Skeletal muscle tissue (tissue), 4 donors: ENCODE measurements around the gene NIN. TPM values are rescaled to one million over a fixed set of nuclear protein-coding genes. Genes with fewer than 3 reads are reported as not detected.

Experiments
- H3K27ac ChIP-seq: one replicate; pipeline ENCODE4 v1.7.0; 2013; ENCODE audit warnings: mild to moderate bottlenecking, low read depth, low read length, inconsistent platforms
- H3K27me3 ChIP-seq, 3 donors: one replicate each; pipeline ENCODE4 v1.7.0; 2013; ENCODE audit warnings: low read length in 3 of 3; ENCODE audit not compliant: control insufficient read depth in 3 of 3, insufficient read depth in 3 of 3
- H3K36me3 ChIP-seq, 3 donors: one replicate each; pipeline ENCODE4 v1.7.0; 2013; ENCODE audit warnings: low read length in 3 of 3; ENCODE audit not compliant: control insufficient read depth in 3 of 3, insufficient read depth in 3 of 3
- H3K4me1 ChIP-seq, 3 donors: one replicate each; pipeline ENCODE4 v1.7.0; 2013; ENCODE audit warnings: low read length in 3 of 3, mild to moderate bottlenecking in 3 of 3; ENCODE audit not compliant: control insufficient read depth in 3 of 3, insufficient read depth in 3 of 3
- H3K4me3 ChIP-seq, 3 donors: one replicate each; pipeline ENCODE4 v1.7.0; 2013; ENCODE audit warnings: low read length in 3 of 3
- H3K9ac ChIP-seq, 3 donors: one replicate each; pipeline ENCODE4 v1.7.0; 2013; ENCODE audit warnings: low read length in 3 of 3, mild to moderate bottlenecking in 3 of 3, moderate library complexity in 2 of 3, low read depth in 1 of 3
- H3K9me3 ChIP-seq, 3 donors: one replicate each; pipeline ENCODE4 v1.7.0; 2013; ENCODE audit warnings: low read length in 3 of 3; ENCODE audit not compliant: control insufficient read depth in 3 of 3
- total RNA-seq: library from RNA; depleted of rRNA; stranded (reverse); fragments of >200 nt; gene quantifications from one replicate; pipeline ENCODE4 v1.2.3, GENCODE V29; 2014
- donor health status: Osteomylitis.

NIN gene
- total RNA-seq, result 24.0 TPM

- peak within 1 kb of the TSS; percentile 87 to 89 (median 88) for H3K9ac ChIP-seq
- no peaks in the 10 kb centered on the region for H3K27me3 ChIP-seq
- no peaks in the 10 kb centered on the region for H3K36me3 ChIP-seq
- no peaks in the 10 kb centered on the region for H3K9me3 ChIP-seq
- H3K27ac ChIP-seq, result peak within 1 kb of the TSS; percentile 71
- H3K4me1 ChIP-seq, result peaks cover 13 to 35% (median 14%) of the 10 kb centered on the region in 3 donors
- H3K4me3 ChIP-seq, result peak within 1 kb of the TSS; percentile 78 to 89 (median 87)
Observed at GRCh38 chr14:50830932-50831725, at the start of gene NIN. Gene NIN (minus strand): TSS chr14:50831162. CDS start chr14:50822056, 9,106 bp downstream.

GRCh38 chr14:50875359-50876070, 44.6 kb upstream of the NIN start:
- no peaks in the 10 kb centered on the region for H3K4me1 ChIP-seq
- no peak overlapping the region for H3K27ac ChIP-seq
- H3K27me3 ChIP-seq, result peaks cover 22 to 30% (median 26%) of the 10 kb centered on the region in 3 donors
- H3K4me3 ChIP-seq, result no peak overlapping the region
- no peak overlapping the region for H3K9ac ChIP-seq
- H3K36me3 ChIP-seq, result no peaks in the 10 kb centered on the region
- H3K9me3 ChIP-seq, result no peaks in the 10 kb centered on the region

- Histone ChIP-seq H3K36me3 (no peaks in the 10 kb centered on the region), H3K27ac (no peak overlapping the region), H3K27me3 (peaks cover 26 to 36% (median 30%) of the 10 kb centered on the region in 3 donors), H3K9me3 (no peaks in the 10 kb centered on the region), H3K4me1 (no peaks in the 10 kb centered on the region), H3K9ac (no peak overlapping the region), H3K4me3 (no peak overlapping the region)
Observed at GRCh38 chr14:50874757-50875156, 43.8 kb upstream of the NIN start.

GRCh38 chr14:50871914-50872732, 41.2 kb upstream of the NIN start, which contains the start of gene ABHD12B:
Gene ABHD12B (plus strand): TSS chr14:50872053. CDS start chr14:50872175, 122 bp downstream.
- Histone ChIP-seq H3K4me3 (no peak within 1 kb of the TSS), H3K9me3 (no peaks in the 10 kb centered on the region), H3K27me3 (peaks cover 26 to 36% (median 29%) of the 10 kb centered on the region in 3 donors), H3K36me3 (no peaks in the 10 kb centered on the region), H3K27ac (no peak within 1 kb of the TSS), H3K4me1 (no peaks in the 10 kb centered on the region), H3K9ac (no peak within 1 kb of the TSS)

GRCh38 chr14:50871228-50871627, 40.3 kb upstream of the NIN start:
- Histone ChIP-seq H3K27me3 (peaks cover 25 to 33% (median 26%) of the 10 kb centered on the region in 3 donors), H3K4me1 (no peaks in the 10 kb centered on the region), H3K27ac (no peak overlapping the region), H3K4me3 (no peak overlapping the region), H3K36me3 (no peaks in the 10 kb centered on the region), H3K9me3 (no peaks in the 10 kb centered on the region), H3K9ac (no peak overlapping the region)

GRCh38 chr14:50865391-50866076, 34.6 kb upstream of the NIN start:
- no peak overlapping the region for H3K9ac ChIP-seq
- H3K27me3 ChIP-seq, result peaks cover 4 to 6% (median 5%) of the 10 kb centered on the region in 3 donors
- no peaks in the 10 kb centered on the region for H3K36me3 ChIP-seq
- no peak overlapping the region for H3K4me3 ChIP-seq
- no peak overlapping the region for H3K27ac ChIP-seq
- H3K9me3 ChIP-seq, result no peaks in the 10 kb centered on the region
- H3K4me1 ChIP-seq, result peaks cover 0 to 2% (median 0%) of the 10 kb centered on the region in 3 donors

- Histone ChIP-seq H3K27me3 (peaks cover 0 to under 1% (median 0%) of the 10 kb centered on the region in 3 donors), H3K27ac (no peak overlapping the region), H3K4me3 (no peak overlapping the region), H3K9me3 (no peaks in the 10 kb centered on the region), H3K4me1 (peaks cover 3 to 5% (median 3%) of the 10 kb centered on the region in 3 donors), H3K9ac (no peak overlapping the region), H3K36me3 (no peaks in the 10 kb centered on the region)
Observed at GRCh38 chr14:50864946-50865345, 34.0 kb upstream of the NIN start.

GRCh38 chr14:50864237-50864636, 33.3 kb upstream of the NIN start:
- no peaks in the 10 kb centered on the region for H3K9me3 ChIP-seq
- H3K4me1 ChIP-seq, result peaks cover 7 to 8% (median 7%) of the 10 kb centered on the region in 3 donors
- H3K27ac ChIP-seq, result no peak overlapping the region
- no peaks in the 10 kb centered on the region for H3K36me3 ChIP-seq
- H3K27me3 ChIP-seq, result no peaks in the 10 kb centered on the region
- H3K4me3 ChIP-seq, result no peak overlapping the region
- H3K9ac ChIP-seq, result no peak overlapping the region

- H3K36me3 ChIP-seq, result no peaks in the 10 kb centered on the region
- H3K27me3 ChIP-seq, result no peaks in the 10 kb centered on the region
- no peak overlapping the region for H3K4me3 ChIP-seq
- no peak overlapping the region for H3K9ac ChIP-seq
- H3K4me1 ChIP-seq, result peaks cover 9 to 10% (median 9%) of the 10 kb centered on the region in 3 donors
- H3K27ac ChIP-seq, result no peak overlapping the region
- no peaks in the 10 kb centered on the region for H3K9me3 ChIP-seq
Observed at GRCh38 chr14:50862036-50862570, 31.1 kb upstream of the NIN start.
